ENCODE measurements around the gene GRAMD4. TPM values are rescaled to one million over a fixed set of nuclear protein-coding genes. Genes with fewer than 3 reads are reported as not detected.

Gene GRAMD4
- total RNA-seq, 1 experiment from 2014 or later = 25.3 TPM

- peaks cover 12% of the 10 kb centered on the region; the same call in 1 of the 2 replicates for H3K4me1 ChIP-seq (ENCODE audit: insufficient read depth, low read length)
- no peaks in the 10 kb centered on the region for H4K20me1 ChIP-seq (ENCODE audit: low read length)
- no peaks in the 10 kb centered on the region for H3K79me2 ChIP-seq (ENCODE audit: low read length)
- no peak overlapping the region for H3K27ac ChIP-seq (ENCODE audit: low read length)
- ChIA-PET POLR2A (ENCODE audit: unreplicated experiment) (no interaction called here), CTCF (no interaction called here)
- intact Hi-C loops (cut with micrococcal nuclease) = no loop called here
- ATAC-seq = no peak
- H3K4me2 ChIP-seq (ENCODE audit: low read length) = no peak overlapping the region
- no peak for DNase-seq
- H3K9ac ChIP-seq (ENCODE audit: low read length) = no peak overlapping the region
- no peaks in the 10 kb centered on the region for H3K36me3 ChIP-seq (ENCODE audit: low read depth, low read length)
- BruUV-seq (replicated peaks) = no TSS peak
- H3K4me3 ChIP-seq (ENCODE audit: low read length) = no peak overlapping the region
- H3F3A ChIP-seq (ENCODE audit: low read length, unreplicated experiment) = no peaks in the 10 kb centered on the region
- TF ChIP-seq EZH2phosphoT487 (IDR thresholded peaks at IDR 0.05; ENCODE audit: borderline replicate concordance, low read length) (no peak), CTCF (conservative IDR thresholded peaks at IDR 0.05; ENCODE audit: low read depth, low read length) (no peak), EZH2 (IDR thresholded peaks at IDR 0.05; ENCODE audit: low read length, unreplicated experiment) (no peak)
- no peaks in the 10 kb centered on the region for H3K9me3 ChIP-seq (ENCODE audit: low read length)
- H3K9me2 ChIP-seq (replicated peaks; ENCODE audit: low read length) = no peaks in the 10 kb centered on the region
- no peak overlapping the region for H2AFZ ChIP-seq (ENCODE audit: low read length)
- H3K27me3 ChIP-seq (ENCODE audit: low read length) = no peaks in the 10 kb centered on the region
Observed at GRCh38 chr22:46612341-46612903, 7.8 kb upstream of the GRAMD4 start.

GRCh38 chr22:46612904-46613605, 7.1 kb upstream of the GRAMD4 start:
- H3K9me2 ChIP-seq (replicated peaks; ENCODE audit: low read length) = no peaks in the 10 kb centered on the region
- no peaks in the 10 kb centered on the region for H3K9me3 ChIP-seq (ENCODE audit: low read length)
- no peaks in the 10 kb centered on the region for H3K27me3 ChIP-seq (ENCODE audit: low read length)
- no peaks in the 10 kb centered on the region for H3K79me2 ChIP-seq (ENCODE audit: low read length)
- H2AFZ ChIP-seq (ENCODE audit: low read length) = no peak overlapping the region
- peaks cover 12% of the 10 kb centered on the region; the same call in 1 of the 2 replicates for H3K4me1 ChIP-seq (ENCODE audit: insufficient read depth, low read length)
- TF ChIP-seq CTCF (conservative IDR thresholded peaks at IDR 0.05; ENCODE audit: low read depth, low read length) (no peak), EZH2 (IDR thresholded peaks at IDR 0.05; ENCODE audit: low read length, unreplicated experiment) (no peak), EZH2phosphoT487 (IDR thresholded peaks at IDR 0.05; ENCODE audit: borderline replicate concordance, low read length) (no peak)
- ChIA-PET POLR2A (ENCODE audit: unreplicated experiment) (no interaction called here), CTCF (no interaction called here)
- no peak overlapping the region for H3K4me2 ChIP-seq (ENCODE audit: low read length)
- DNase-seq (no peak), ATAC-seq (no peak)
- H4K20me1 ChIP-seq (ENCODE audit: low read length) = no peaks in the 10 kb centered on the region
- no peaks in the 10 kb centered on the region for H3F3A ChIP-seq (ENCODE audit: low read length, unreplicated experiment)
- H3K4me3 ChIP-seq (ENCODE audit: low read length) = no peak overlapping the region
- no peaks in the 10 kb centered on the region for H3K36me3 ChIP-seq (ENCODE audit: low read depth, low read length)
- H3K27ac ChIP-seq (ENCODE audit: low read length) = no peak overlapping the region
- no peak overlapping the region for H3K9ac ChIP-seq (ENCODE audit: low read length)
- intact Hi-C loops (cut with micrococcal nuclease) = no loop called here
- no TSS peak for BruUV-seq (replicated peaks)

GRCh38 chr22:46613606-46614021, 6.6 kb upstream of the GRAMD4 start:
- Histone ChIP-seq H3K36me3 (ENCODE audit: low read depth, low read length) (no peaks in the 10 kb centered on the region), H3K9me3 (ENCODE audit: low read length) (no peaks in the 10 kb centered on the region), H3K79me2 (ENCODE audit: low read length) (no peaks in the 10 kb centered on the region), H3F3A (ENCODE audit: low read length, unreplicated experiment) (no peaks in the 10 kb centered on the region), H3K27ac (ENCODE audit: low read length) (no peak overlapping the region), H2AFZ (ENCODE audit: low read length) (no peak overlapping the region), H3K27me3 (ENCODE audit: low read length) (no peaks in the 10 kb centered on the region), H4K20me1 (ENCODE audit: low read length) (no peaks in the 10 kb centered on the region), H3K9me2 (replicated peaks; ENCODE audit: low read length) (no peaks in the 10 kb centered on the region), H3K9ac (ENCODE audit: low read length) (no peak overlapping the region), H3K4me1 (ENCODE audit: insufficient read depth, low read length) (peaks cover 12% of the 10 kb centered on the region; the same call in 1 of the 2 replicates), H3K4me2 (ENCODE audit: low read length) (no peak overlapping the region), H3K4me3 (ENCODE audit: low read length) (no peak overlapping the region)
- ATAC-seq (no peak), DNase-seq (no peak)
- BruUV-seq (replicated peaks) = no TSS peak
- TF ChIP-seq EZH2phosphoT487 (IDR thresholded peaks at IDR 0.05; ENCODE audit: borderline replicate concordance, low read length) = no peak
- no peak for TF ChIP-seq CTCF (conservative IDR thresholded peaks at IDR 0.05; ENCODE audit: low read depth, low read length)
- no peak for TF ChIP-seq EZH2 (IDR thresholded peaks at IDR 0.05; ENCODE audit: low read length, unreplicated experiment)
- CTCF ChIA-PET = no interaction called here
- POLR2A ChIA-PET (ENCODE audit: unreplicated experiment) = no interaction called here
- intact Hi-C loops (cut with micrococcal nuclease) = no loop called here
